Hepatocyte (in vitro differentiated cells): ENCODE data around the gene IL5.

ENCODE experiments used
- EZH2 ChIP-seq: fragments of 200-600 bp; sonication (generic); IDR thresholded peaks from 2 replicates; pipeline ENCODE4 v1.6.1; 2016; ENCODE audit warnings: antibody characterized with exemption, mild to moderate bottlenecking, borderline replicate concordance
- TF ChIP-seq, protein P1 (sequence below): fragments of 200-600 bp; sonication (generic); IDR thresholded peaks from 2 replicates; pipeline ENCODE4 v1.5.1; 2016; ENCODE audit warnings: antibody characterized with exemption, mild to moderate bottlenecking; ENCODE audit not compliant: poor library complexity

DNA sequence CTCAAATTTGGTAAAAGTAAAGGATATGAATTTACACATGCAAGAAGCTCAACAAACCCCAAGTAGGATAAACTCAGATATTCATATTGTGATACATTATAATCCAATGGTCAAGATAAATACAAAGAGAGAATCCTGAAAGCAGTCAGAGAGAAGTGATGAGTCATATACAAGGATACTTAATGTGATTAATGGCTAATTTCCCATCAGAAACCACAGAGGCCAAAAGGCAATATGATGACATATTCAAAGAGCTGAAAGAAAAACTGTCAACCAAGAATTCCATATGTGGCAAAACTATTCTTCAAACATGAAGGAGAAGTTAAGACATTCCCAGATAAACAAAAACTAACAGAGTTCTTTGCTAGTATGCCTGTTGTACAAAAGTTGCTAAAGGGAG lies 33.2 kb downstream of the IL5 start:
- no peak for TF ChIP-seq EZH2
- TF ChIP-seq, protein P1, sequence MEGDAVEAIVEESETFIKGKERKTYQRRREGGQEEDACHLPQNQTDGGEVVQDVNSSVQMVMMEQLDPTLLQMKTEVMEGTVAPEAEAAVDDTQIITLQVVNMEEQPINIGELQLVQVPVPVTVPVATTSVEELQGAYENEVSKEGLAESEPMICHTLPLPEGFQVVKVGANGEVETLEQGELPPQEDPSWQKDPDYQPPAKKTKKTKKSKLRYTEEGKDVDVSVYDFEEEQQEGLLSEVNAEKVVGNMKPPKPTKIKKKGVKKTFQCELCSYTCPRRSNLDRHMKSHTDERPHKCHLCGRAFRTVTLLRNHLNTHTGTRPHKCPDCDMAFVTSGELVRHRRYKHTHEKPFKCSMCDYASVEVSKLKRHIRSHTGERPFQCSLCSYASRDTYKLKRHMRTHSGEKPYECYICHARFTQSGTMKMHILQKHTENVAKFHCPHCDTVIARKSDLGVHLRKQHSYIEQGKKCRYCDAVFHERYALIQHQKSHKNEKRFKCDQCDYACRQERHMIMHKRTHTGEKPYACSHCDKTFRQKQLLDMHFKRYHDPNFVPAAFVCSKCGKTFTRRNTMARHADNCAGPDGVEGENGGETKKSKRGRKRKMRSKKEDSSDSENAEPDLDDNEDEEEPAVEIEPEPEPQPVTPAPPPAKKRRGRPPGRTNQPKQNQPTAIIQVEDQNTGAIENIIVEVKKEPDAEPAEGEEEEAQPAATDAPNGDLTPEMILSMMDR, result no peak
